Heart left ventricle (tissue), 13 donors: ENCODE data around the gene EIF1.

Experiments used
- CTCF ChIP-seq, 12 donors: fragments of 200-600 bp; sonication (generic) in 4 of 12; IDR thresholded peaks; one replicate each; pipeline versions ENCODE4 v1.5.0 to v1.8.0; 2018 to 2022; ENCODE audit warnings: antibody characterized with exemption in 12 of 12, mild to moderate bottlenecking in 5 of 12
- POLR2A ChIP-seq, 2 donors: fragments of 450-650 bp; IDR thresholded peaks; one replicate each; pipeline ENCODE4 v1.6.1; 2017; ENCODE audit warnings: antibody characterized with exemption in 2 of 2, mild to moderate bottlenecking in 2 of 2, moderate library complexity in 2 of 2
- donor health status: ischemic (EF 13 %, LVEDD 7.1; RV severe dilation, severe dysfunction).
- donor health status: DM: no; HTN: yes; CAD: no.
- donor health status: DM: no; HTN: no; CAD: no.
- donor health status: ischemic (EF 25% LVEDD 6.9; RV normal size, moderate dysfunction).
- donor health status: ischemic (EF 25% LVEDD 5.7; RV mildly dilated, moderate dysfunction).
- donor health status: ischemic (EF 35%, LVEDD 5.7; RV mildly dilated, moderate dysfunction).
- donor health status: nonischemic (EF 11% LVEDD 7.7; RV severe dilation, severe dysfunction).
- donor health status: DM: yes; HTN: yes; CAD: no.
- donor health status: PGD.
- donor health status: ischemic (EF 29% LVEDD 5.4; RV normal size, mild dysfunction).
- donor health status: nonischemic (EF 23%, LVEDD 6.1; RV moderate dilation, normal function).

- TF ChIP-seq CTCF (IDR thresholded peaks at IDR 0.05) (no peak), POLR2A (IDR thresholded peaks at IDR 0.05) (no peak)
These were observed 47.1 kb downstream of the EIF1 start for GRCh38 chr17:41735744-41736143.
